Naive B cell (primary cell): ENCODE data around the gene GSS. TPM values are rescaled to one million over a fixed set of nuclear protein-coding genes. Genes with fewer than 3 reads are reported as not detected.
"Not testable (repeated sequence)": the region's sequence is repeated elsewhere in the genome, so short reads cannot be mapped to it uniquely, and the experiment has no call there.

ENCODE experiments used
- ATAC-seq, 2 donors: fragments of 150-1000 bp; cut with Tn5 transposase; 2 replicates each; pipeline ENCODE4 v1.10.0; 2021; ENCODE audit warnings: low read depth in 2 of 2, mild to moderate bottlenecking in 2 of 2, moderate library complexity in 2 of 2
- DNase-seq: peaks from one replicate; pipeline ENCODE4 v3.0.0; 2022
- H3K27ac Mint-ChIP-seq, 6 donors: one replicate each; pipeline ENCODE4 v1.8.0; 2020 to 2022; ENCODE audit warnings: mild to moderate bottlenecking in 6 of 6, mixed read lengths in 6 of 6, moderate library complexity in 5 of 6, inconsistent platforms in 2 of 6
- H3K27me3 Mint-ChIP-seq, 3 donors: one replicate each; pipeline ENCODE4 v1.8.0; 2021 to 2022; ENCODE audit warnings: mixed read lengths in 3 of 3, mild to moderate bottlenecking in 1 of 3
- H3K36me3 Mint-ChIP-seq, 2 donors: one replicate each; pipeline ENCODE4 v1.8.0; 2020 to 2022; ENCODE audit warnings: mixed read lengths in 2 of 2, inconsistent platforms in 1 of 2, mild to moderate bottlenecking in 1 of 2
- H3K4me1 Mint-ChIP-seq, 3 donors: one replicate each; pipeline ENCODE4 v1.8.0; 2020 to 2022; ENCODE audit warnings: mixed read lengths in 3 of 3, inconsistent platforms in 1 of 3, mild to moderate bottlenecking in 1 of 3, moderate library complexity in 1 of 3
- H3K4me3 Mint-ChIP-seq, 8 donors: one replicate each; pipeline ENCODE4 v1.8.0; 2020 to 2022; ENCODE audit warnings: mild to moderate bottlenecking in 8 of 8, mixed read lengths in 8 of 8, moderate library complexity in 8 of 8, inconsistent platforms in 2 of 8
- H3K9me3 Mint-ChIP-seq, 7 donors: one replicate each; pipeline ENCODE4 v1.8.0; 2020 to 2022; ENCODE audit warnings: mixed read lengths in 7 of 7, mild to moderate bottlenecking in 5 of 7, inconsistent platforms in 2 of 7, moderate library complexity in 1 of 7
- polyA plus RNA-seq, 6 donors: library from polyadenylated mRNA; unstranded; fragments of 300-500 nt; fragmentation: Illumina TruSeq; gene quantifications; one replicate each; pipeline ENCODE4 v1.2.3, GENCODE V29; 2021; ENCODE audit warnings: low read depth in 6 of 6

GSS gene
- polyA plus RNA-seq, 6 donors from 2014 or later: 10.5 to 23.8 (median 12.6) TPM

GRCh38 chr20:34916774-34917354, 38.7 kb downstream of the GSS start:
- Mint-ChIP-seq H3K4me1 (no peaks in the 10 kb centered on the region), H3K27me3 (no peaks in the 10 kb centered on the region), H3K27ac (no peak overlapping the region), H3K9me3 (peaks cover 0 to 3% (median 0%) of the 10 kb centered on the region in 7 donors), H3K36me3 (peaks cover 5 to 8% of the 10 kb centered on the region in 2 donors), H3K4me3 (no peak overlapping the region)
- ATAC-seq (no peak), DNase-seq (no peak)

DNA sequence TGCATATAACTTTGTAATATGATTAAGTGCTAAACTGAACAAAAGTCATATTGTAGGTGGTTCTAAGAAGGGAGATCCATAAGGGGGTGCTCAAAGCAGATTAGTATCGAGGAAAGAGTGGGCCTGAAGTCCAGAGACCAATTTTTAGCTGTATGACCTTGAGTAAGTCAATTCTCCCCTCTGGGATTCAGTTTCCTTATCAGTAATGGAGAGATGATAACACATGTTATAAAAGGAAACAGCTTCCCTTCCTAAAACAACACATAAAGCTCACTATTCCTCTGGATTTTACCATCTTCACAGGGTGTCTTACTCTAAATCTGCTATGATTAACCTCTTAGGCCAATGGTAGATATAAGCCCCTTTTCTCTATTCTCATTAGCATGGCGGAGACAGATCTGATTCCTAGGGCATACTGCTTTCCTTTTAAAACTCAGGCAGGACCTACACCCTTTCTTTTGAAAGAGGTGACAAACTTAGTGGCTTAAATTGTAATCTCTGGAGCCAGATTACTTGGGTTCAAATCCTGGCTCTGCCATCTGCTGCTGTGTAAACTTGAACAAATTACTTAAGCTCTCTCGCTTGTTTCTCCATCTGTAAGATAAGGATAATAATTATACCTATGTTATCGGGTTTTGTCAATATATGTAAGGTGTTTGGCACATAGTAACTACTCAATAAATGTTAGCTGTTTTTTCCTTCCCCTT, 39.7 kb downstream of the GSS start:
- Mint-ChIP-seq H3K27me3 (no peaks in the 10 kb centered on the region), H3K36me3 (peaks cover 5 to 8% of the 10 kb centered on the region in 2 donors), H3K27ac (no peak overlapping the region), H3K4me3 (no peak overlapping the region), H3K4me1 (no peaks in the 10 kb centered on the region), H3K9me3 (peaks cover 0 to 3% (median 0%) of the 10 kb centered on the region in 7 donors)
- no peak for DNase-seq
- no peak for ATAC-seq

DNA sequence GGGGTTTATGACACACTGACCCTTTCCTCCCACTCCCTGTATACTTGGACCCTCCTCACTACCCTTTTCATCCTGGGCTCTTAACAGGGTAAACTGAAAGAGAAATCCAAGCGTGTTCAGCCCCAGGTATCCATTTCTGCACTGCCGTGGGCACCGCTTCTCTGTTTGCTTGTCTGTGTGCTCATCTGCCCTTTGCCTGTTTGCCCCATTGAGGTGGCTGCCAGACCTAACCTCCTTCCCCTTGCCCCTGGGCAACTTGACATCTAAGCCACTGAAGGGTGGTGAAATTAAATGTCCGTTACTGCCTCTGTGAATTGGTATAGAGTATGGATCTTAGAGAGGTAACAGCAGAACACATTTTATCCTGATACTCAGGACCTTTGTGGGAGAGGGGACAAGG, 40.5 kb downstream of the GSS start:
- H3K27me3 Mint-ChIP-seq: no peaks in the 10 kb centered on the region
- H3K36me3 Mint-ChIP-seq: peaks cover 2 to 4% of the 10 kb centered on the region in 2 donors
- no peak overlapping the region for H3K4me3 Mint-ChIP-seq
- H3K27ac Mint-ChIP-seq: no peak overlapping the region
- H3K9me3 Mint-ChIP-seq: peaks cover 0 to 2% (median 0%) of the 10 kb centered on the region in 7 donors
- ATAC-seq (no peak), DNase-seq (no peak)
- H3K4me1 Mint-ChIP-seq: no peaks in the 10 kb centered on the region

- DNase-seq: no peak
- no peaks in the 10 kb centered on the region for H3K36me3 Mint-ChIP-seq
Measured at GRCh38 chr20:34907616-34908469, 47.8 kb downstream of the GSS start.

GRCh38 chr20:34904202-34904621, 51.4 kb downstream of the GSS start:
- ATAC-seq: no peak
- no peak overlapping the region for H3K4me3 Mint-ChIP-seq
- no peak for DNase-seq
- H3K36me3 Mint-ChIP-seq: no peaks in the 10 kb centered on the region
- H3K27me3 Mint-ChIP-seq: no peaks in the 10 kb centered on the region
- H3K4me1 Mint-ChIP-seq: peaks cover 0 to 4% (median 0%) of the 10 kb centered on the region in 3 donors
- no peaks in the 10 kb centered on the region for H3K9me3 Mint-ChIP-seq
- H3K27ac Mint-ChIP-seq: peak overlapping the region in 1 of 6 donors; percentile 69

More at GRCh38 chr20:34907616-34908469, 47.8 kb downstream of the GSS start:
- no peaks in the 10 kb centered on the region for H3K27me3 Mint-ChIP-seq
- no peak overlapping the region for H3K27ac Mint-ChIP-seq
- ATAC-seq: no peak
- no peaks in the 10 kb centered on the region for H3K9me3 Mint-ChIP-seq
- no peak overlapping the region for H3K4me3 Mint-ChIP-seq
- H3K4me1 Mint-ChIP-seq: peaks cover 0 to 4% (median 0%) of the 10 kb centered on the region in 3 donors

- H3K9me3 Mint-ChIP-seq, DNase-seq, H3K4me3 Mint-ChIP-seq, ATAC-seq, H3K27ac Mint-ChIP-seq, H3K27me3 Mint-ChIP-seq, H3K4me1 Mint-ChIP-seq, H3K36me3 Mint-ChIP-seq: not testable (repeated sequence)
Measured at GRCh38 chr20:34898731-34899130, 56.9 kb downstream of the GSS start.

DNA sequence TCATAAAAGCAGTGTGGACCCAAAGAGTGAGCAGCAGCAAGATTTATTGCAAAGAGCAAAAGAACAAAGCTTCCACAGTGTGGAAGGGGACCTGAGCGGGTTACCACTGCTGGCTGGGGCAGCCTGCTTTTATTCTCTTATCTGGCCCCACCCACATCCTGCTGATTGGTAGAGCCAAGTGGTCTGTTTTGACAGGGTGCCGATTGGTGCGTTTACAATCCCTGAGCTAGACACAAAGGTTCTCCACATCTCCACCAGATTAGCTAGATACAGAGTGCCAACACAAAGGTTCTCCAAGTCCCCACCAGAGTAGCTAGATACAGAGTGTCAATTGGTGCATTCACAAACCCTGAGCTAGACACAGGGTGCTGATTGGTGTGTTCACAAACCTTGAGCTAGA, 57.5 kb downstream of the GSS start:
- H3K27ac Mint-ChIP-seq, H3K9me3 Mint-ChIP-seq, ATAC-seq, DNase-seq, H3K4me1 Mint-ChIP-seq, H3K27me3 Mint-ChIP-seq, H3K36me3 Mint-ChIP-seq, H3K4me3 Mint-ChIP-seq: not testable (repeated sequence)

DNA sequence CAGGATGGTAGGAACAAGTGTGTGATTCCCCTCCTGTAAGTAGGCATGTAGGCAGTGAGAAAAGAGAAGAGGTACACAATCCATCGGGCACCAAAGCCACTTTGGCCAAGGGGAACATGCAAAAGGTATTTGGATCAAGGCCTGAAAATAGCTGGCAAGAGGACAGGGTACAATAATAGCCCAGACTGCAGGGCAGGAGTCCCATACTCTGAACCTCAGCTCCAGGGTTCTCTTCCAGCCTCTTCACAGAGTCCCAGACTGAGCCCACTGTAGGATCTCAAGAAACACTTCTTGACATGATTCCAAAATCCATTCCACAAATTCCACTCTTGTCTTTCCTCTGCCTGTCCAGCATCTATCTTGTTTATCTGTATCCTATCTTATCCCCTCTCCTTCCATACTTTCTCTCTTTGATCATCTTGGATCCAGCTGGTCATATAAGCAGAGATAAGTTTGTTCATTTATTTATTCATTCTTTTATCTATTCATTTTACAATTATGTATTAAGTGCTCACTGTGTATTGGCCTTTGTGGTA, 59.5 kb downstream of the GSS start:
- DNase-seq: no peak
- Mint-ChIP-seq H3K4me1 (peaks cover 0 to 9% (median 3%) of the 10 kb centered on the region in 3 donors), H3K4me3 (no peak overlapping the region), H3K9me3 (peaks cover 0 to 2% (median 0%) of the 10 kb centered on the region in 7 donors), H3K27me3 (no peaks in the 10 kb centered on the region), H3K36me3 (no peaks in the 10 kb centered on the region), H3K27ac (no peak overlapping the region)
- ATAC-seq: no peak

- Mint-ChIP-seq H3K4me3 (no peak overlapping the region), H3K36me3 (no peaks in the 10 kb centered on the region), H3K9me3 (peaks cover 0 to 2% (median 0%) of the 10 kb centered on the region in 7 donors), H3K27ac (no peak overlapping the region), H3K4me1 (peaks cover 0 to 9% (median 5%) of the 10 kb centered on the region in 3 donors), H3K27me3 (no peaks in the 10 kb centered on the region)
- ATAC-seq (no peak), DNase-seq (no peak)
Measured at GRCh38 chr20:34895465-34895864, 60.1 kb downstream of the GSS start.

- Mint-ChIP-seq H3K36me3 (no peaks in the 10 kb centered on the region), H3K27ac (no peak overlapping the region), H3K4me1 (peaks cover 0 to 9% (median 5%) of the 10 kb centered on the region in 3 donors), H3K4me3 (no peak overlapping the region), H3K9me3 (peaks cover 0 to 2% (median 0%) of the 10 kb centered on the region in 7 donors), H3K27me3 (no peaks in the 10 kb centered on the region)
- no peak for DNase-seq
- no peak for ATAC-seq
Measured at GRCh38 chr20:34894723-34895122, 60.9 kb downstream of the GSS start.

- ATAC-seq: peak in 1 of 2 donors; percentile 35
- Mint-ChIP-seq H3K27me3 (no peaks in the 10 kb centered on the region), H3K27ac (no peak overlapping the region), H3K9me3 (no peaks in the 10 kb centered on the region), H3K4me3 (no peak overlapping the region), H3K36me3 (peaks cover 0 to 5% of the 10 kb centered on the region in 2 donors), H3K4me1 (peaks cover 2 to 15% (median 9%) of the 10 kb centered on the region in 3 donors)
- DNase-seq: no peak
Measured at GRCh38 chr20:34892671-34893070, 62.9 kb downstream of the GSS start.

GRCh38 chr20:34891166-34892062, 64.2 kb downstream of the GSS start:
- Mint-ChIP-seq H3K4me1 (peaks cover 2 to 15% (median 9%) of the 10 kb centered on the region in 3 donors), H3K27me3 (no peaks in the 10 kb centered on the region), H3K9me3 (no peaks in the 10 kb centered on the region), H3K36me3 (peaks cover 0 to 5% of the 10 kb centered on the region in 2 donors), H3K27ac (no peak overlapping the region), H3K4me3 (no peak overlapping the region)
- DNase-seq (no peak), ATAC-seq (no peak)
